Uterus (tissue), 4 donors: ENCODE results near the gene MAPK7. TPM values are rescaled to one million over a fixed set of nuclear protein-coding genes. Genes with fewer than 3 reads are reported as not detected.

ENCODE experiments used
- DNase-seq, 2 donors: peaks; one replicate each; pipeline ENCODE4 v3.0.0-alpha.2; 2019 to 2020
- H3K27ac ChIP-seq, 2 donors: fragments of 200-600 bp; sonication (generic); 1 replicate in 1 of 2; 2 replicates in 1 of 2; pipeline ENCODE4 v1.5.1; 2016 to 2018
- H3K27me3 ChIP-seq, 2 donors: fragments of 200-600 bp; sonication (generic); one replicate each; pipeline ENCODE4 v1.5.1; 2018 to 2019; ENCODE audit warnings: control low read depth in 1 of 2
- H3K36me3 ChIP-seq, 2 donors: fragments of 200-600 bp; sonication (generic); one replicate each; pipeline ENCODE4 v1.5.1; 2019; ENCODE audit warnings: control low read depth in 1 of 2
- H3K4me1 ChIP-seq, 2 donors: fragments of 200-600 bp; sonication (generic); one replicate each; pipeline ENCODE4 v1.5.1; 2018 to 2019; ENCODE audit warnings: control low read depth in 1 of 2
- H3K4me3 ChIP-seq, 2 donors: fragments of 200-600 bp; sonication (generic); 1 replicate in 1 of 2; 2 replicates in 1 of 2; pipeline ENCODE4 v1.5.1; 2018 to 2019; ENCODE audit warnings: mild to moderate bottlenecking in 1 of 2
- H3K9me3 ChIP-seq, 2 donors: fragments of 200-600 bp; sonication (generic); one replicate each; pipeline ENCODE4 v1.5.1; 2019; ENCODE audit warnings: control low read depth in 1 of 2
- CTCF ChIP-seq, 4 experiments: fragments of 200-600 bp in 2 of 4; fragments of 450-650 bp in 2 of 4; sonication (generic) in 2 of 4; IDR thresholded peaks; one replicate each; pipeline ENCODE4 v1.5.1; 2016 to 2019; ENCODE audit warnings: antibody characterized with exemption in 4 of 4, mild to moderate bottlenecking in 2 of 4, moderate library complexity in 1 of 4
- POLR2A ChIP-seq, 2 donors: fragments of 450-650 bp; IDR thresholded peaks; one replicate each; pipeline ENCODE4 v1.6.1; 2016; ENCODE audit warnings: antibody characterized with exemption in 2 of 2, mild to moderate bottlenecking in 1 of 2, moderate library complexity in 1 of 2
- intact Hi-C: fragments of 100-400 bp; cut with DNase I; formaldehyde crosslinking; loops from one replicate; pipeline ENCODE4 v1.15.1; 2023; ENCODE audit warnings: low total_unique reads
- total RNA-seq, 4 donors: library from RNA; depleted of rRNA in 3 of 4; stranded (reverse); fragments of >200 nt in 3 of 4; gene quantifications; one replicate each; pipeline versions ENCODE4 v1.1.0 to v1.2.4, GENCODE V29; 2014 to 2023
- donor health status: DM: yes; HTN: yes; CAD: no.

Gene MAPK7
- total RNA-seq, 4 donors from 2014 or later, result 3.3 to 72.8 (median 18.3) TPM

- Histone ChIP-seq H3K27me3 (no peaks in the 10 kb centered on the region), H3K4me3 (no peak overlapping the region), H3K27ac (no peak overlapping the region), H3K36me3 (no peaks in the 10 kb centered on the region), H3K9me3 (no peaks in the 10 kb centered on the region), H3K4me1 (no peaks in the 10 kb centered on the region)
- DNase-seq, result no peak
- intact Hi-C loops, result no loop called here
- TF ChIP-seq CTCF (IDR thresholded peaks at IDR 0.05) (no peak), POLR2A (IDR thresholded peaks at IDR 0.05) (no peak)
Measured at GRCh38 chr17:19335951-19336631, 42.2 kb upstream of the MAPK7 start.

- H3K27ac ChIP-seq, result peak overlapping the region; percentile 26 to 37
- intact Hi-C loops, result no loop called here
- peak in 1 of 2 donors; percentile 61 for DNase-seq
- no peaks in the 10 kb centered on the region for H3K36me3 ChIP-seq
- no peaks in the 10 kb centered on the region for H3K27me3 ChIP-seq
- no peaks in the 10 kb centered on the region for H3K4me1 ChIP-seq
- TF ChIP-seq POLR2A (IDR thresholded peaks at IDR 0.05) (no peak), CTCF (IDR thresholded peaks at IDR 0.05) (peak; percentile 46 to 80 (median 58))
- no peak overlapping the region for H3K4me3 ChIP-seq
- H3K9me3 ChIP-seq, result no peaks in the 10 kb centered on the region
Measured at GRCh38 chr17:19336938-19337711, 41.2 kb upstream of the MAPK7 start.

GRCh38 chr17:19337712-19338023, 40.6 kb upstream of the MAPK7 start:
- Histone ChIP-seq H3K27ac (peak overlapping the region in 1 of 2 donors; percentile 26), H3K27me3 (no peaks in the 10 kb centered on the region), H3K4me3 (no peak overlapping the region), H3K4me1 (peaks cover 0 to 2% of the 10 kb centered on the region in 2 donors), H3K9me3 (no peaks in the 10 kb centered on the region), H3K36me3 (no peaks in the 10 kb centered on the region)
- TF ChIP-seq POLR2A (IDR thresholded peaks at IDR 0.05) (no peak), CTCF (IDR thresholded peaks at IDR 0.05) (no peak)
- no peak for DNase-seq
- intact Hi-C loops, result no loop called here

GRCh38 chr17:19338031-19338990, 40.0 kb upstream of the MAPK7 start:
- peak; percentile 23 to 48 (median 40) for TF ChIP-seq CTCF (IDR thresholded peaks at IDR 0.05)
- no peak for TF ChIP-seq POLR2A (IDR thresholded peaks at IDR 0.05)
- no peak overlapping the region for H3K27ac ChIP-seq
- no peaks in the 10 kb centered on the region for H3K27me3 ChIP-seq
- H3K4me1 ChIP-seq, result peaks cover 0 to 6% of the 10 kb centered on the region in 2 donors
- no peaks in the 10 kb centered on the region for H3K36me3 ChIP-seq
- no peak for DNase-seq
- H3K4me3 ChIP-seq, result no peak overlapping the region
- no peaks in the 10 kb centered on the region for H3K9me3 ChIP-seq
- intact Hi-C loops, result no loop called here
